Peyer's patch (tissue), 4 donors: ENCODE results near the gene LYPD5. TPM values are rescaled to one million over a fixed set of nuclear protein-coding genes. Genes with fewer than 3 reads are reported as not detected.

Experiments
- DNase-seq, 3 donors: peaks; one replicate each; pipeline ENCODE4 v3.0.0-alpha.2; 2017 to 2019
- H3K27ac ChIP-seq, 4 donors: fragments of 200-600 bp; sonication (generic); one replicate each; pipeline ENCODE4 v1.5.1; 2016 to 2019
- H3K27me3 ChIP-seq, 2 donors: fragments of 200-600 bp; sonication (generic); one replicate each; pipeline ENCODE4 v1.5.1; 2019
- H3K36me3 ChIP-seq, 3 donors: fragments of 200-600 bp; sonication (generic); one replicate each; pipeline ENCODE4 v1.5.1; 2016 to 2019
- H3K4me1 ChIP-seq, 4 donors: fragments of 200-600 bp; sonication (generic); one replicate each; pipeline ENCODE4 v1.5.1; 2016 to 2019
- H3K4me3 ChIP-seq, 4 donors: fragments of 200-600 bp; sonication (generic); 1 replicate in 3 of 4; 2 replicates in 1 of 4; pipeline ENCODE4 v1.5.1; 2016 to 2019; ENCODE audit warnings: mild to moderate bottlenecking in 1 of 4
- H3K9me3 ChIP-seq, 4 donors: fragments of 200-600 bp; sonication (generic); one replicate each; pipeline ENCODE4 v1.5.1; 2016 to 2019; ENCODE audit warnings: mild to moderate bottlenecking in 1 of 4
- CTCF ChIP-seq, 6 experiments: fragments of 450-650 bp in 4 of 6; fragments of 200-600 bp in 2 of 6; sonication (generic) in 1 of 6; IDR thresholded peaks; one replicate each; pipeline ENCODE4 v1.5.1; 2017 to 2019; ENCODE audit warnings: antibody characterized with exemption in 6 of 6, mild to moderate bottlenecking in 3 of 6, moderate library complexity in 1 of 6
- POLR2A ChIP-seq, 2 donors: fragments of 450-650 bp; IDR thresholded peaks; one replicate each; pipeline ENCODE4 v1.5.1; 2017; ENCODE audit warnings: antibody characterized with exemption in 2 of 2, mild to moderate bottlenecking in 2 of 2, moderate library complexity in 2 of 2
- total RNA-seq, 4 donors: library from RNA; depleted of rRNA; stranded (reverse); fragments of >200 nt; gene quantifications; one replicate each; pipeline ENCODE4 v1.1.0, GENCODE V29; 2016

Gene LYPD5
- total RNA-seq, 4 donors from 2014 or later = 0.27 to 1.7 TPM; not detected in 2

GRCh38 chr19:43798546-43799409, 3.5 kb downstream of the LYPD5 start:
- no peaks in the 10 kb centered on the region for H3K36me3 ChIP-seq
- no peak overlapping the region for H3K27ac ChIP-seq
- H3K4me3 ChIP-seq = peak overlapping the region; percentile 34 to 66 (median 55)
- DNase-seq = peak in 1 of 3 donors; percentile 77
- H3K4me1 ChIP-seq = peaks cover 0 to 13% (median 3%) of the 10 kb centered on the region in 4 donors
- TF ChIP-seq POLR2A (IDR thresholded peaks at IDR 0.05) = no peak
- no peak for TF ChIP-seq CTCF (IDR thresholded peaks at IDR 0.05)
- no peaks in the 10 kb centered on the region for H3K27me3 ChIP-seq
- no peaks in the 10 kb centered on the region for H3K9me3 ChIP-seq

- H3K4me3 ChIP-seq = peak overlapping the region; percentile 34 to 66 (median 55)
- H3K4me1 ChIP-seq = peaks cover 0 to 13% (median 3%) of the 10 kb centered on the region in 4 donors
- TF ChIP-seq CTCF (IDR thresholded peaks at IDR 0.05) = no peak
- no peak for TF ChIP-seq POLR2A (IDR thresholded peaks at IDR 0.05)
- H3K36me3 ChIP-seq = no peaks in the 10 kb centered on the region
- no peaks in the 10 kb centered on the region for H3K9me3 ChIP-seq
- no peak for DNase-seq
- no peaks in the 10 kb centered on the region for H3K27me3 ChIP-seq
- no peak overlapping the region for H3K27ac ChIP-seq
Observed at GRCh38 chr19:43798026-43798545, 4.2 kb downstream of the LYPD5 start.

- TF ChIP-seq CTCF (IDR thresholded peaks at IDR 0.05) = no peak
- TF ChIP-seq POLR2A (IDR thresholded peaks at IDR 0.05) = no peak
- Histone ChIP-seq H3K27me3 (no peaks in the 10 kb centered on the region), H3K4me3 (no peak overlapping the region), H3K9me3 (no peaks in the 10 kb centered on the region), H3K27ac (no peak overlapping the region), H3K36me3 (no peaks in the 10 kb centered on the region), H3K4me1 (peaks cover 0 to 13% (median 3%) of the 10 kb centered on the region in 4 donors)
- DNase-seq = no peak
Observed at GRCh38 chr19:43797556-43797955, 4.7 kb downstream of the LYPD5 start.

- H3K4me3 ChIP-seq = no peak overlapping the region
- no peaks in the 10 kb centered on the region for H3K27me3 ChIP-seq
- H3K9me3 ChIP-seq = no peaks in the 10 kb centered on the region
- no peak overlapping the region for H3K27ac ChIP-seq
- H3K36me3 ChIP-seq = no peaks in the 10 kb centered on the region
- DNase-seq = no peak
- H3K4me1 ChIP-seq = peaks cover 0 to 13% (median 3%) of the 10 kb centered on the region in 4 donors
- TF ChIP-seq CTCF (IDR thresholded peaks at IDR 0.05) (no peak), POLR2A (IDR thresholded peaks at IDR 0.05) (no peak)
Observed at GRCh38 chr19:43797118-43797517, 5.1 kb downstream of the LYPD5 start.

GRCh38 chr19:43790587-43790986, 11.7 kb downstream of the LYPD5 start:
- no peak for DNase-seq
- Histone ChIP-seq H3K4me3 (no peak overlapping the region), H3K4me1 (no peaks in the 10 kb centered on the region), H3K9me3 (no peaks in the 10 kb centered on the region), H3K27ac (no peak overlapping the region), H3K27me3 (no peaks in the 10 kb centered on the region), H3K36me3 (no peaks in the 10 kb centered on the region)
- TF ChIP-seq POLR2A (IDR thresholded peaks at IDR 0.05) (no peak), CTCF (IDR thresholded peaks at IDR 0.05) (no peak)
